ENCODE results near the gene CAMTA1.
A peak's percentile ranks its signal among the peaks of the same experiment; 100 is the strongest.
"Not testable (repeated sequence)": the region's sequence is repeated elsewhere in the genome, so short reads cannot be mapped to it uniquely, and the experiment has no call there.

The CAMTA1 gene

DNA sequence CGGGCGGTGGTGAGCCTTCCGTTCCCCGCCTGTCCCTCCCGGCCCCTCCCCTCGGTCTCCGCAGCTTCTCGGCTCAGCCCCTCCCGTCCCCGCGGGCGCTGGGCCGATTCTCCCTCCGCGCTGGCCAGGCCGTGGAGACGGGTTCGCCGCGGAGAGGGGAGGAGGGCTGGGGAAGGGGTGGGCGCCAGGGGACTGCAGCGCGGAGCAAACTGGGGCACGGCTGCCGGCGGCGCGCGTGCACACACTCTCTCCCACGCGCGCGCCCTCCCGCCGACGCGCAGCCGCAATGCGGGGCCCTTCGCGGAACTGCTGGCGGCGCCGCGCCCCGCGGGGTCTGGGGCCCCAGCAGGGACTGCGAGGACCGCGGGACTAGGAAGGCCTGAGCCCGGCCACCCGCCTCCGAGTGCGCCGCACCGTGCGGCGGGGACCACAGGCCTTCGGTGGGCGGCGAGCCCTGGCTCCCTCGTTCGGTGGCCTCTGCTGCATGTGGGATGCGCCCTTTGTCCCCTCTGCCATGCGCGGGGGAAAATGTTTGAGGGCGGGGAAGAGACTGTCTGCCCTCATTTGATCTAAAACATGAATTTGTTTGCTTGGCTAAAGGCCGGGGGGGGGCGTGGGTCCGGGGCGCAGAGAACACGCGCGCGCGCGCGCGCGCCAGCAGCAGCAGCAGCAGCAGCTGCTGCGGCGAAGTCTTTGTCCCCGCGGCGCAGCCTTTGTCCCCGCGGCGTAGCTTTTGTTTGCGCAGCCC lies 895.1 kb downstream of the CAMTA1 start:
- DNase-seq = peak; percentile 47

DNA sequence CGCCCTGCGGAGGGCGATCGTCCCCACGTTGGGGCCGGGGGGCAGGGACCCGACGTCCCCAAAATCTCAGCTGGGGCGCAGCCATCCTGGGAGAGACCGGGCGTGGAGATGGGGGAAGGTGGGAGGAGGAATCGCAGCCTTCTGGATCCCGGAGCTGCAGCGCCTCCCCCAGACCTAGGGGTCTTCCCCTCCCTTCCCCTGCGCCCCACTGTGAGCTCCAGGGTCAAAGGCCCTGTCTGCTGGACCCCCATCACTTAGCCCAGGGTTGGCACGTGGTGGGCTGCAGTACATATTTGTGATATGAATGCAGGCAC lies 895.7 kb downstream of the CAMTA1 start:
- DNase-seq = no peak

DNA sequence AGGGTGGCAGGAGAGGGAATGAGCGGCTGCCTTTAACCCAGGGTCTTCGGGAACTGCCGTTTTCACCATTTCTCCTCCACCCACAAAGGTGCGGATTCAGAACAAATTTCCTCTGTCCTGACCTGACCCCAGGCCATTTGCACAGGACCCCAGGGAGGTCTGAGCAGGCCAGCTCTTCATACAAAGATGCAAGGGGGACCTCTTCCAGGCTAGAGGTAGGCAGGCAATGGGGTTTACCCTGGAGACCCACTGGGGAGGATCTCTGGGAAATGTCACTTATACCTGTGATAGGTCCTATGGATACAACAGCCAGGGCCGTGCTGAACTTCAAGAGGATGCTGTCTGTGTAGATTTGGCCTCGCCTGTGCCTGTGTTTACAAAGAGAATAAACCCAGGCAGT lies 896.1 kb downstream of the CAMTA1 start:
- DNase-seq = no peak

DNA sequence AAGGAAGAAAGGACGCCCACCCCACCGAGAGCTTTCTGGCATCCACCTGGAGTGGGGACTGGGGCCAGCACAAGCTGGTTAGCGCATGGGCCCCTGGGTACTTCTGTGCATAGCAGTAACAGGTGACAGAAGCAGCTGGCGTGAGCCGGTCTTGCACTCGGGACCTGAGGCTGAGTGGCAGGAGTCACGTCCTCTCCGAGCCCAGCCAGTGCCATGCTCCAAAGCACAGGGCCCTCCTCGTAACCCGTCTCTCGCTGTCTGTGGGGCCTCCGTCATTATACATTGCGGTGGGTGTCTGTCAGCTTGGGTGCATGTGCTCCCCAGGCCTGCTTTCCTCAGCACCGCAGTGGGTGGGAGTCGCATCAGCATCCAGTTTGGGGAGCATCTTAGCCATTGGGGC lies 898.3 kb downstream of the CAMTA1 start:
- no peak for DNase-seq

DNA sequence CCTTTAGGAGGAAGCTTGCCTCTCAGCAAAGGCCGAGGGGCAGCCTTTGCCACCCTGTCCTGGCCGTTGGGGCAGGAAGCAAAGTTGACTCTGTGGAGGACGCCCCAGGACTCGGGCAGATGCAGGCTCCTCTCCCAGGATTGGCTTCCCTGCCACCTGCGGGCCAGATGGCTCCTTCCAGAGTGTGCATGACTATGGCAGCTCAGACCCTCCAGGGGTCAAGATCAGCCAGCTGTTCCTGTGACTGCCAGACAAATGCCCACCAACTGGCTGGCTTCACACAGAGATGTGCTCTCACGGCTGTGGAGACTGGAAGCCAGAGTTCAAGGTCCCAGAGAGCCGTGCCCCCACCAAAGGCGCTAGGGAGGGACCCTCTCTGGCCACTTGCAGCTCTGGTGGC lies 898.9 kb downstream of the CAMTA1 start:
- no peak for DNase-seq

DNA sequence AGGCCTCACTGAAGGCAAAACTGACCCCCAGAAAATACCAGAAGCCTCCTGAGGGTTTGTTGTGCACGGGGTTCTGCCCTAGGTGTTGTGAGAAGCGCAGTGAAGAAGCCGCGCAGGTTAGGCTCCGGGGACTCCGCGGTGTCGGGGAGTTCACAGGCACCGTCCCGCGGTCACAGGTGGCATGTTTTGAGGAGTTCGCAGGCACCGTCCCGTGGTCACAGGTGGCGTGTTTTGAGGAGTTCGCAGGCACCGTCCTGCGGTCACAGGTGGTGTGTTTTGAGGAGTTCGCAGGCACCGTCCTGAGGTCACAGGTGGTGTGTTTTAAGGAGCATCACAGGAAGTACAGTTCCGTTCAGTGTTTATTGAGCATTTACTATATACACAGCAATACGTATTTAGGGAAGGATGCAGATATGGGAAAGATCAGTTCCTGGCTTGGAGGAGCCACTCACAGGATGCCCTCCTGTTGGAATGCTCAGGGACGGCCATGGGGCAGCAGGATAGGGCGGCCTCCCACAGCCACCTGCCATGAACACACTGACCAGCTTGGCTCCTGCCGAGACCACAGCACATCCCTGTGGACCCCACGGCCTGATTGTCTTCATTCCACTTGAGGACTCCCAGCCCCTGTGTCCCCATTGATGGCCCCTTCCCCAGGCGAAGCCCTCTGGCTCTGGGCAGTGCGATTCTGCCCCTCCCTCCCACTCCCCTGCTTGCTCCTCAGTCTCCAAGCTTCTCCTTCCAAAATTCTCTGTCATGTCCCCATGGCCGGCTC lies 899.8 kb downstream of the CAMTA1 start:
- DNase-seq = no peak

DNA sequence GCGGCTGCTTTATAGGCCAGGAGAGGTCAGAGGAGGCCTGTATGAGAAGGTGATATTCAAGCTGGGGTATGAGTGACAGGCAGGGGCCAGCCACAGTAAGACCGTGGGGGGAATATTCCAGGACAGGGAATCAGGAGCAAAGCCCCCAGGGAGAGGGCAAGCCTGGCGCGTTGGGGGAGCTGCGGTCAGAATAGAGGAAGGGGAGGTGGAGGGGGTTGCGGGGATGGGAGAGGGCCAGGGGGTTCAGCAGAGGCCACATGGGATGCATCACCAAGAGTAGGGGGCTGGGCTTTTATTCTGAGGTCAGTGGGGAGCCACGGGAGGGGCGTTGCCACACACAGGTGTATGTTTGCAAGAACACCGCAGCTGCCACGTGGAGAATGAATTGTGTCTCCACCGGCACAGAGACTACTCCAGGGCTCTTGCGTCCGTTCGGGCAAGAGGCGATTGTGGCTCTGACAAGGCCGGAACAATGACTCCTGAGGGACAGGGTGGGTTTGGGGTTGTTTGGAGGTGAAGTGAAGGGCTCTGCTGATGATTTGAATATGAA lies 901.1 kb downstream of the CAMTA1 start:
- no peak for DNase-seq

DNA sequence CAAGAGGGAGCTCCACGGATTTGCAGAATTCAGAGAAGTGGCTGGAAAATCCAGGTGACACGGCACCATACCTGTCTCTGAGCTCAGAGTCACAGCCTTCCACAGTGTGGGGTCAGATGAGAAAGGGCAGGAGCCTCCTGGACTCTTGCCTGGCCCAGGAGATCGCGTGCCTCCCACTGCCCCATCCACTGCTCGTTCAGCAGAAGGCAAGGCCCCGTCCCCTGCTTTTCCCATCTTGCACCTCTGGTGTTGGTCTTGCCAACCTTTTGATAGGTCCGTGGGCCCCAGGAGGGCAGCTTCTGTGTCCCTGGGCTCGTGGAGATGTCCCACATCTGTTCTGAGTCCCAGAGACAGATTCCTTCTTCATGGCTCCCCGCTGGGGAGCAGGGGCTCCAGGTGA lies 902.2 kb downstream of the CAMTA1 start:
- DNase-seq = no peak

DNA sequence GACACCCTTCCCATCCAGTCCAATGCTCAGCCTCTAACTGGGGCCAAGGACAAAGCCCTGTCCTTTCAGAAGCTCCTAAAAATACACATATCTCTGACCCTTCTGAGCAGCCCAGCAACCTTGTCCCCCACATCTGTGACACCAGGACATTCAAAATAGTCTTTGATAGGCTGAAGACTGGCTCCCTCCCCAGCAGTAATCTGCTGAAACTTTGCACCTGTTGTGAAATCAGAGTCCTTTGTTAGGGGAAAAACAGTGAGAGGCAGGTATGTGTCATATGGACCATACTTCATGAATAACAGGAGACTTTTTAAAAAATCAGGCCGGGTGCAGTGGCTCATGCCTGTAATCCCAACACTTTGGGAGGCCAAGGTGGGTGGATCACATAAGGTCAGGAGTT lies 903.4 kb downstream of the CAMTA1 start:
- no peak for DNase-seq

DNA sequence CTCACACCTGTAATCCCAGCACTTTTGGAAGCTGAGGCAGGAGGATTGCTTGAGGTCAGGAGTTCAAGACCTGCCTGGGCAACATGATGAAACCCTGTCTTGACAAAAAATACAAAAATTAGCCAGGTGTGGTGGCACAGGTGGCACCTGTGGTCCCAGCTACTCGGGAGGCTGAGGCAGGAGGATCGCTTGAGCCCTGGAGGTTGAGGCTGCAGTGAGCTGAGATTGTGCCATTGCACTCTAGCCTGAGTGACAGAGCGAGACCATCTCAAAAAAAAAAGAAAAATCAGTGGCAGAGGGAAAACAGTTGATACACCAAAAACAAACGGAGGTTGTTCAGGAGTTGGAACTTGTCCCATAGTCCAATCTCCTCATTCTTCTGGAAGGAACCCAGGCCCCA lies 904.1 kb downstream of the CAMTA1 start:
- not testable (repeated sequence) for DNase-seq

DNA sequence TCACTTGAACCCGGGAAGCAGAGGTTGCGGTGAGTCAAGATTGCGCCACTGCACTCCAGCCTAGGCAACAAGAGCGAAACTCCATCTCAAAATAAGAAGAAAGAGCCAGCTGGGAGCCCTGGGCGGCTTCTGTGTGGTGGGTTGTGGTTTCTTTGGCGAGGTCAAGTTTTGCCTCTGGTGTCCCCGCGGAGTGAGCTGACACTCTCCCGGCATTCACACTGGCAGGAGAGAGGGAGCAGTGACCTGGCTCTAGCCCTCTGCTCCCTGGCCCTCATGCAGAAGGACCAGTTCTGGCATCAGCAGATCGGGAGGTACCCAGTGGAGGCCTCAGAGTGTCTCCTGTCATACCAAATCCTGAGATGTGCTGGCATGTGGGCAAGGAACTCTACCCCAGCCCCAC lies 904.8 kb downstream of the CAMTA1 start:
- DNase-seq = no peak

DNA sequence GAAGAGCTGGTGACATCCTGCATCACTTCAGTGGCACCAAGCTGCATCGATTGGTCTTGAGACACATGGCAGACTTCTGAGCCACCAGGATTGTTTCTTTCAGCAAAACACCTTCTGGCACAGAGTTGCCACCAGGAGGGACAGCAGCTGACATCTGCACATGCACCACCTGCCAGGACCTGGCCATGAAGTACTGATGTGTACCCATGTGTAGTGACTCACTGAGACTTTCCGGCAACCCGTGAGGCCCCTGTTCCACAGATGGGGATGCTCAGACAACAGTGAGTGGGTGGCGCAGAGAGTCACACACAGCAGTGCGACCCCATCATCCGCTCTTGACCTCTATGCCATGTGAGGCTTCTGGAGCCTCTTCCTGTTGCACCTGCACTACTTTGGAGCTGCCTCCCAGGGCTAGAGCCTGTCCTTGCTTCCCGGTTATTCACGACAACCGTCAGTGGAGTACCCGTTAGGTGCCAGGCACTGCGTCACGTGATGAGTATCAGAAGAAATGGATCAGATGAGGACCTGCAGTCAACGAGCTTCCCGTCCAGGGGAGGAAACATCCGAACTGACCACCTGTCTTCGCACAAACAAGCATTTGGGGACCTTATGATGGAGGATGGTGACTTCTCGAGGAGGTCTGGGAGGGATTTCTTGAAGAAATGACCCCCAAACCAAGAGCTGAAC lies 905.4 kb downstream of the CAMTA1 start:
- DNase-seq = no peak

DNA sequence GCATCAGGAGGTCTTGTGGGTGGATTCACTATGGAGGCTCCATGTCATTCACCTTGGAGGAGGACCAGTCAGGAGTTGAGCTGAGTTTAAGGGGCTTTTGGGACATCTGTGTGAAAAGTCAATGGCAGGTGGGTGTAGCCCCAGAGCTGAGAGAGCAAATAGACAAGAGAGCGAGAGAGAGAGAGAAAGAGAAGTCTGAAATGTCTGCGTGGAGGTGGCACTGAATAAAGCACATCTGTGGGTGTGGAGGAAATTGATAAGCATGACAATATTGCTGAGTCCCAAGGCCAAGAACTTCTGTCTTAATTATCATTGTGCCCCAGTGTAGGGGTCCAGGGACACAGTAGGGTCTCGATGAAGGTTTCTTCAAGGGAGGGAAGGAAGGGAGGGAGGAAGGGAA lies 906.3 kb downstream of the CAMTA1 start:
- DNase-seq = no peak

DNA sequence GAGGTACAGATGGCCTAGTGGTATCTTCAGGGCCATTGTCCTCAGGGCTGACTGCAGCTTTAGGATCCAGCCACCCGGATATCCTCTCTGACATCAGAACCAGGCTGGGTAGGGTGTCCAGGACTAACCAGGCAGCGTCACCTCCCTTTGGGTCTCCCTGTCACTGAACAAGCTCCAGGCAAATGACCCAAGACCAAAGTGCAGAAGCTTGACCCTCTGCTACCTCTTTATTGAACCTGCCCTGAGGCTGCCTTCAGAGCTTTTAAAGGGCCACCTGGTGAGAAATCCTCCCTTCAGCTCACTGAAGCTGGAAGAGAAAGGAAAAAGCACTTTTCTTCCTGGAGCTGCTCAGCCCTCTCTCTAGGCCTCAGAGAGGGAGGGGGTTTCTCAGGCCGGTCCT lies 906.8 kb downstream of the CAMTA1 start:
- no peak for DNase-seq

DNA sequence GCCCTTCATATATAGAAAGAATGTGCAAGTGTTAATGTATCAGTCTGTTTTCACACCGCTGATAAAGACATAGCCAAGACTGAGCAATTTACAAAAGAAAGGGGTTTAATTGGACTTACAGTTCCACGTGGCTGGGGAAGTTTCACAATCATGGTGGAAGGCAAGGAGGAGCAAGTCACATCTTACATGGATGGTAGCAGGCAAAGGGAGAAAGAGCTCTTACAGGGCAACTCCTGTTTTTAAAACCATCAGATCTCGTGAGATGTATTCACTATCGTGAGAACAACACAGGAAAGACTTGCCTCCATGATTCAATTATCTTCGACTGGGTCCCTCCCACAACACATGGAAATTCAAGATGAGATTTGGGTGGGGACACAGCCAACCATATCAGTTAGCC lies 907.8 kb downstream of the CAMTA1 start:
- DNase-seq = not testable (repeated sequence)

DNA sequence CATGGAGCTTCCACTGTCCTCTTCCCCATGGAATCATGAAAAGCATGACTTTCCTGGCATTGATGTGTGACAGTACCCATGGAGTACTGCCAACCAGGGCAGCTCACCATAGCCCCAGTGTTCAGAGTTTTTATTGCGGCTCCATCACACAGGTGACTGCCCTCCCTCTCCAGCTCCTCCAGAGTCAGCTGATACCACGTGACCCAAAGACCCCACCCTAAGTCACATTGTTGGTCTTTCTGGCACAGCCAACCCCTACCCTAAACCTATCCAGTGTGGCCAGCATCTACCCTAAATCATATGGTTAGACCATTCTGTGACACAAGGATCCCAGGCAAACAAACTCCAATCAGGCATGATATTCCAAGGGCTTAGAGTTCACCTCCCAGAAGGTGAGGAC lies 908.4 kb downstream of the CAMTA1 start:
- DNase-seq = no peak

DNA sequence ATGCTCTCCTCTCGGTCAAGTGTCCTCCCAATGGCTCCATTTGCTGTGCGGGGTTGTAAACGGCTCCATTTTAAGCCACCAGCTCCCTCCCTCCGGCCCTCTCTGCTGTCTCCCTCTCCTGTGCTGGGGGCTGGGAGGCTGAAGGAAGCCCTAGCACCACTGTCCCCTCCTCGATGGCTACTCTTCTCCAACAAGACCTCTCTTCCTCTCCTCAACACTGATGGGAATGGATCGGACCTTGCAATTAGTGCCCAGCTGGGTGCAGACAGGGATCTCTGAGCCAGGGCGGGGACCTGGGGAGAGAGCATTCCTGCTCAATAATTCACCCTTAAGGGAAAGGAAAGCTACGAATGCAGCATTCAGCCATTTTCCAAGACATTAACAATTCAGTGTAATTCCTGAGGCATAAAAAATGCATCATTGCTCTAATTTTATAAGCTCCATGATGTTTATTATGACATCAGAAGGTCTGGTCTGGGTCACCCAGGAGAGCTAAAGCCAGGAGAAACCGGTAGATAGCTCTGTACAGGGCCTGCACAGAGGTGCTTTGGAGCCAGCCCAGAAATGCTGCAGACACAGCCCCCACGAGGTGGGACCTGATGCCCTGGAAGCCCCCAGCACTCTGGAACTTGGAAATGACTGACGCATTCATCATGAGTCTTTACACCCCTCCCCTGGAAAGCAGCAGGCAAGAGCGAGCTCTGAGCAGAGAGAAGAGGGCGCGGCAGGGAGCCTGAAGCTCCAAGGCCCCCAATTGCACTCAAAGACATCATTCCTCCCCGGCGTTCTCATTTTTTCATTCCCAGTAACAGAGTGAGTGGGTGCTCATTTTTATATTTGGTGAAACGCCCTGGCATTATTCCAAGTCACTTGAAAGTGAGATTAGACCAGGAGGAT lies 909.6 kb downstream of the CAMTA1 start:
- no peak for DNase-seq

DNA sequence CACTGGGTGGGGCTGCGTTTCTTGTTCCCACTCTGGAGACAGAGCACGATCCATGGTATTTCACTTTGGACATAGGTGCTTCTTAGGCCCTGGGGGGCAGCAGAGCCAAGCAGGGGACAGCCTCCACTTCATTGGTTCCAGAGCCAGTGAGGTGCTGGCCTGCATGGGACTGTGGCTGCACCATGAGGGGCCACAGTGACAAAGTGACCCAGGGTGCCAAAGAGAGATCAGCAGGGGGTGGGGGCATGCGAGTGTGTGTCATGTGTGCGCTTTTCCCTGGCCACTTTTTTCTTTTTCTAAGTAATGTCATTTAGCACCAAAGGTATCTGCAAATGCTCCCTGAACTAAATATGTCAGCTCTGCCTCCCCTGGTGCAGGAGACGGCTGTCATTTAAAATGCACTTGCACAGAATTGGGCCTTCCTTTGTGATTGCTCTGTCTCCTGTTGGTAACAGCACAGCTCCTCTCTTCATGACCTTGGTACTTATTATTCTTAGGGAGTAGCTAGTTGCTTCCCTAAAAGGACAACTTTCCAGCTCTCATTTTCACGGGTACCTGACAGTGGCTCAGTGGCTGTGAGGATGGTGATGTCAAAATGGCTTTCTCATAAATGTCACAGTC lies 910.4 kb downstream of the CAMTA1 start:
- DNase-seq = no peak

DNA sequence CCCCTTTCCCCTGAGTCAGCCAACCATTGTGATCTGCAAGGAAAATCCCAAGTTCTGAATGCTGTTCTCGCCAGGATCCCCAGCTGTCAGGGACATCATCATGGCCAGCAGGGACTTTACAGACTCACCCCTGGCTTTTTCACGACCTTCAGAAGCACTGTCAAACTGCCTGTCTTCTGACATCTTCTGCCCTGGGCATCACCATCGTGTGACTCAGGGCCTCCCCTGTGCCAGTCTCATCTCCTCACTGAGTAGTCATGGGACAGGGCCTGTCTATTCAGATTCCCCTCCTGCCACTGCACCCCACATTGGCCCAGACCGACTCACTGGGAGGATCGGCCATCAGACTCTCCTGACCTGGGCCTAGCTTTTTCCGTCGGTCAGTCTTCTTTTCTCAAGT lies 913.4 kb downstream of the CAMTA1 start:
- DNase-seq = no peak

DNA sequence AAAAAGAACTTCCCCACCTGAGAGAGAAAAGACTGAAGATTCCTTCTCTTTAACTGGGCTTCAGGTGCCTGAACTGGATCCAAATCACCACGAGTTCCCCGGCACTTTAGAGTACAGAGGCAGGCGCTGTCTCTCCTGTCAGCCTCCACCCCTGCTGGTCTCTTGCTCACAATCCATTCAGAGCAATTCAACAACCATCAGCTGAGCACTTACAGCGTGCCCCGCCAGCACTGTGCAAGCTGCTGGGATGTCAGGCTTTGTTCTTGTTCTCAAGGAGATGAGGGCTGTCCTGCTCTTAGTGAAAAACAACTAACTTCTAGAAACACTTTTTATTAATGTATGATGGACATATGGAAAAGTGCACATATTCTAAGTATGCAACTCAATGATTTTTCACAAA lies 917.1 kb downstream of the CAMTA1 start:
- DNase-seq = no peak

DNA sequence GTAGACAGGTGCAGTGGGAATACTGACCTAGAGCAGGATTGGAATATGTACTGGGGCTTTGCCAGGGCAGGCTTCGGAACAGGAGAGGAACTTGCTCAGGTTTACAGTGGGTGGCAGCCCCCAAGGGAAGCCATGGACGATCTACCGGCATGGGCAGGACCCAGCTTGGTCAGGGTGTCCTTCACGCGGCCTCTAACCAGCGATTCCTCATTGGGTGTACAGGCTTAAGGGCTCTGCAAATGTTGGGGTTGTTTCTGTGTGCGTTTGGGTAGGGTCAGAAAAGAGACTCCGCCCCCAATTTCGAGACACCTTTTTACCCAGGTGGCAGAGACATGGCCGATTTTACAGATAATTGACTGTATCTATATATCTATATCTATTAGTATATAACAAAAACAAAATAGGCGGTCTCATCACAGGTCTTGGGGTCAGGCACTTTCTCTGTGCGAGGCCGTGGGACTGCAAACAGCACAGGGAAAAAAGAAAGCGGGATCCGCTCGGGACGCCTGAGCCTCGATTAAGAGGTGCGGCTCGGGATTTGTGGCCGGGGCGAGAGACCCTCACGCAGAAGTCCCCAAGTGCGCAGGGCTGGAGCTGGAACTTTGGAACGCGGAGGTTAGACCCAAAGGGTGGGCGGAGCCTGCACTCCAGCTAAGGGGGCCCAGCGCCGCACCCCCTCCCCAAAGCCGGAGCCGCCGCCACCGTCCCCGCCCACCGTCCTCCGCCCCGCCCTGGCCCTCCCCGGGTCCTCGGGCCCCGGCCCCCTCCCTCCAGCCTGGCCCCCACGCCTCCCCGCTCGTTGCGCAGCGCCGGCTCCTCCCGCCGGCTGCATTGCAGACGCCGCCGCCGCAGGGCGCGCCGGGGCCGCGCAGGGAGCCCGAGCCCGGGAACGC lies 918.3 kb downstream of the CAMTA1 start:
- DNase-seq = peak; percentile 41
